Sigmoid colon (tissue), 4 donors: ENCODE results near the gene TSC22D1.

ENCODE experiments used
- CTCF ChIP-seq, 4 experiments: fragments of 450-650 bp in 3 of 4; fragments of 200-600 bp in 1 of 4; IDR thresholded peaks; one replicate each; pipeline ENCODE4 v1.5.1; 2016 to 2019; ENCODE audit warnings: antibody characterized with exemption in 4 of 4, mild to moderate bottlenecking in 3 of 4, moderate library complexity in 2 of 4
- POLR2A ChIP-seq, 2 donors: fragments of 450-650 bp; IDR thresholded peaks; one replicate each; pipeline ENCODE4 v1.6.1; 2016; ENCODE audit warnings: antibody characterized with exemption in 2 of 2, mild to moderate bottlenecking in 2 of 2, moderate library complexity in 2 of 2
- POLR2AphosphoS5 ChIP-seq, 4 donors: sonication (generic); formaldehyde crosslinking; IDR thresholded peaks; one replicate each; pipeline ENCODE4 v1.6.1; 2017; ENCODE audit warnings: antibody characterized with exemption in 4 of 4

DNA sequence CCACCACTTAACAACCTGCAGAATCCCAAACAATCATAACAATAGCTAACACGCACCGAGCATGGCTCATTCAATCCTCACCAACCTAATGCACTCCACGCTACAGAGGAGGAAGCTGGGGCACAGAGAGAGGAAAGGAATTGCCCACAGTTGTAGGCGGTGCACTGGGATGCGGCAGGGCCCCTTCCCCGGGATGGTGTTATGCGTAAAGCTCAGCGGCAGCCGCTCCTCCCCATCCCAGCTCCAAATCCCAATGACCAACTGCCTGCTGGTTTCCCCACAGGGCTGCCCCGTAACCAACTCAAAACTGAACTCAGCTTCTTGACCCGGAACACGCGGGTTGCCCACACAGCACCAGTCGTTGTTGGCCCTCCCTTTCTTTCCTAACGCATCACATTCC is 160.3 kb downstream of the TSC22D1 start:
- TF ChIP-seq CTCF (IDR thresholded peaks at IDR 0.05) (no peak), POLR2A (IDR thresholded peaks at IDR 0.05) (no peak), POLR2AphosphoS5 (IDR thresholded peaks at IDR 0.05) (no peak)
